ENCODE data around the gene ANKRD39. TPM values are rescaled to one million over a fixed set of nuclear protein-coding genes. Genes with fewer than 3 reads are reported as not detected.

Gene ANKRD39
- total and polyA plus RNA-seq, 10 of the 15 experiments (the other 5 are each of a cell fraction or from before 2014, with no cell fraction given) = 7.4 to 36.2 (median 23.7) TPM

- Histone ChIP-seq H3K9me3 (replicated peaks; ENCODE audit: control insufficient read depth, insufficient read depth, low read length) (no peaks in the 10 kb centered on the region), H3K36me3 (ENCODE audit: control insufficient read depth in 2 of 2, insufficient read depth in 2 of 2, low read length in 1 of 2) (peaks cover 8 to 23% of the 10 kb centered on the region in 2 experiments; a peak in 3 of 4 replicates), H3K9ac (ENCODE audit: control insufficient read depth, insufficient read depth, low read length) (peak overlapping the region; percentile 85), H3K27ac (ENCODE audit: control insufficient read depth, insufficient read depth) (peak overlapping the region; percentile 86), H3K27me3 (replicated peaks in 1 of 2; ENCODE audit: control insufficient read depth in 2 of 2, insufficient read depth in 2 of 2, low read length in 1 of 2) (no peaks in the 10 kb centered on the region; a peak in 1 of 4 replicates), H3K4me3 (peak overlapping the region; percentile 95), H4K20me1 (ENCODE audit: control insufficient read depth, insufficient read depth) (no peaks in the 10 kb centered on the region), H3K4me1 (ENCODE audit: control insufficient read depth, insufficient read depth, low read length) (peaks cover 18% of the 10 kb centered on the region), H3K4me2 (ENCODE audit: control insufficient read depth, insufficient read depth) (peak overlapping the region; percentile 90), H2AFZ (ENCODE audit: control insufficient read depth, low read depth, low read length) (peak overlapping the region; percentile 40), H3K79me2 (ENCODE audit: control insufficient read depth, insufficient read depth, low read length) (peaks cover 38% of the 10 kb centered on the region)
- WGBS (ENCODE audit: insufficient coverage, insufficient replicate concordance, low lambda C conversion rate, missing lambda C conversion rate) = 28% methylated on average over 25 of the region's 27 CpGs
- RAD21 ChIA-PET (ENCODE audit: unreplicated experiment) = interaction anchor here (0.6 to 3.0 kb wide), 6 partner anchors 10 to 105 kb away, joined by 3 to 39 read pairs (median 4); partner anchors contain the start of genes ANKRD39 and CNNM3
- in situ Hi-C loops (cut with MboI) = no loop called here
- intact Hi-C loops (cut with micrococcal nuclease; ENCODE audit: unreplicated experiment) = loop anchor here (5.0 kb wide), 1 partner anchor 231 kb away; the partner anchor contains the start of gene KANSL3
- POLR2A ChIA-PET = interaction anchor here (0.6 to 3.6 kb wide), 5 partner anchors 10 to 330 kb away, joined by 3 to 30 read pairs (median 3); partner anchors contain the start of gene ANKRD39
- peak; percentile 35; the same call in 2 of the 3 replicates for ATAC-seq
- CTCF ChIA-PET = interaction anchor here (0.7 to 2.2 kb wide), 8 partner anchors 10 to 108 kb away, joined by 3 to 22 read pairs (median 4); partner anchors contain the start of genes ANKRD39 and CNNM4
- FAIRE-seq = no peak
- BruUV-seq (replicated peaks) = no TSS peak
- DNase-seq (ENCODE audit: low read depth, low spot score) = no peak
- SMC1A ChIA-PET (ENCODE audit: uncharacterized antibody, unreplicated experiment) = interaction anchor here (0.6 to 2.6 kb wide), 5 partner anchors 10 to 90 kb away, joined by 3 to 13 read pairs (median 3); partner anchors contain the start of gene ANKRD39
- TF ChIP-seq RUNX3 (IDR thresholded peaks at IDR 0.05; ENCODE audit: low read length) (peak; percentile 77), IKZF2 (IDR thresholded peaks at IDR 0.05) (peak; percentile 67 to 79; a peak in 3 of 4 replicates), BCL11A (IDR thresholded peaks at IDR 0.05; ENCODE audit: low read depth, low read length) (0 out of 2 replicates have a peak, but pooled peaks have one; percentile 6), CEBPB (IDR thresholded peaks at IDR 0.05; ENCODE audit: borderline replicate concordance in 1 of 2, low read depth in 2 of 2, low read length in 2 of 2) (no peak), ZNF622 (IDR thresholded peaks at IDR 0.05) (no peak), POLR2AphosphoS2 (IDR thresholded peaks at IDR 0.05; ENCODE audit: low read depth, low read length) (no peak), TARDBP (IDR thresholded peaks at IDR 0.05; ENCODE audit: borderline replicate concordance) (no peak), RELA (IDR thresholded peaks at IDR 0.05; ENCODE audit: borderline replicate concordance, partially characterized antibody) (peak; percentile 67), RAD21 (IDR thresholded peaks at IDR 0.05; ENCODE audit: insufficient read depth, low read depth, low read length) (no peak), EED (IDR thresholded peaks at IDR 0.05; ENCODE audit: low read depth) (peak; percentile 18; the same call in 1 of the 2 replicates), NKRF (conservative IDR thresholded peaks at IDR 0.05) (peak; percentile 53), CBX5 (IDR thresholded peaks at IDR 0.05; ENCODE audit: low read depth) (no peak), MTA2 (IDR thresholded peaks at IDR 0.05; ENCODE audit: low read depth) (peak; percentile 18; the same call in 1 of the 2 replicates), NFYB (IDR thresholded peaks at IDR 0.05; ENCODE audit: insufficient read depth, low read depth, low read length) (no peak), MLLT1 (IDR thresholded peaks at IDR 0.05) (0 out of 2 replicates have a peak, but pooled peaks have one; percentile 14), WRNIP1 (IDR thresholded peaks at IDR 0.05; ENCODE audit: borderline replicate concordance, low read depth, low read length) (no peak), RELB (IDR thresholded peaks at IDR 0.05; ENCODE audit: low read depth) (peak; percentile 51; the same call in 1 of the 2 replicates), IKZF1 (conservative IDR thresholded peaks at IDR 0.05) (0 out of 2 replicates have a peak, but pooled peaks have one; percentile 68)
These were observed 10.1 kb upstream of the ANKRD39 start for GRCh38 chr2:96867756-96868554.

Data from GM12878 (cell line).